HG02623 (cell line): ENCODE measurements around the gene PANX2.

Source experiments
- ATAC-seq: cut with Tn5 transposase; IDR thresholded peaks from one replicate; pipeline ENCODE4 v1.9.1; 2021; ENCODE audit warnings: moderate library complexity; ENCODE audit not compliant: unreplicated experiment

The PANX2 gene

DNA sequence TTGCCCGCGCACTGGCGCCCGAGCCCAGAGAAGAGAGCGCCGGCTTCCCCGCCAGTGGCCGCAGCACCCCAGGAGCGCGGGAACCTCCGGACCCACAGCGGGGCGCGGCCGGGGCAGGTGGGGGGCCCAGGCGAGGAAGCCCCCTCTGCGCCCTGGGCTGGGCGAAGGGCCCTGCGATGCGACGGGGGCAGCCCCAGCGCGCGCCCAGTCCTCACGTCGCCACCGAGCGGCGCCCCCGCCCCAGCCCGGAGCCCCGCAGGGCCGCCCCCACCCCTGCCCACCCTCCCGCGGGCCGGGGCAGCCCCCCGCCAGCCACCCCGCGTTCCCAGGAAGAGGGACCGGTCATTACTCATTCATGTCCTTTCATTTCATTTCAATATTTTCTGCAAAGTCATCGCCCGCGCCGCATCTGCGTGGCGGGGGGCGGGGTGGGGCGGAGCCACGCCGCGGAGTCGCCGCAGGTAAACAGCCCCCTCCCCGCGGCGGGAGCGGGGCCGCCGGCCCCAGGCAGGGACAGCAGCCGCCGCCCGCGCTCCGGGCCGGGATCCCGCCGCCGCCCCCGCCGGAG is 673 bp upstream of the PANX2 start:
- ATAC-seq = no peak

DNA sequence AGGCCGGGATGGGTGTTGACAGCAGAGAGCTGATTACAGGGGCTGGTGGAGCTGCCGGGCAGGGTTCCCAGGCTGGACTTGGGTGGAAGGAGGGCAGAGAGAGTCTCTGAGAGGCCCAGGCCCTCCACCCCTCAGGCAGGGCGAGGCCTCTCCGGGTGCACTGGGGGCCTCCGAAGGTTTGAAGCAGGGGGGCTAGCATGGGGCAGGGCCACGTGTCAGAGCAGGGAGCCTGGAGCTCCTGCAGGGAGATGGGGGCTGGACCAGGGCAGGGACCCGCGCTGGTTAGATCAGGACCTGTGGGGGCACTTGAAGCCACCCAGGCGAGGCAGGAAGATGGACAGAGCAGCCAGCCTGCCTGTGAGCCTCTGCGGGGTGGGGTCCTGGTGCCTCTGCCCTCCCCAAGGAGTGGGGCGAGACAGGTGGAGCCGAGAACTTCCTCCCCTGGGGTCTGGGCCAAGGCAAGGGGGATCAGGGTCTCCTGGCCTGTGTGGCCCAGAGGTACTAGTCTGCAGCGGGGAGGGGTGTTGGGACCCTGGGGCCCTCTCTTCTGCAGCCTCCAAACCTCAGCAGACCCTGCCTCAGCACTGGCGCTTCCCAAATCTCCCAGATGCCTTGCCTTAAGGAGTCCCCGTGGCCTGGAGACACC is 911 bp downstream of the PANX2 start:
- no peak for ATAC-seq

DNA sequence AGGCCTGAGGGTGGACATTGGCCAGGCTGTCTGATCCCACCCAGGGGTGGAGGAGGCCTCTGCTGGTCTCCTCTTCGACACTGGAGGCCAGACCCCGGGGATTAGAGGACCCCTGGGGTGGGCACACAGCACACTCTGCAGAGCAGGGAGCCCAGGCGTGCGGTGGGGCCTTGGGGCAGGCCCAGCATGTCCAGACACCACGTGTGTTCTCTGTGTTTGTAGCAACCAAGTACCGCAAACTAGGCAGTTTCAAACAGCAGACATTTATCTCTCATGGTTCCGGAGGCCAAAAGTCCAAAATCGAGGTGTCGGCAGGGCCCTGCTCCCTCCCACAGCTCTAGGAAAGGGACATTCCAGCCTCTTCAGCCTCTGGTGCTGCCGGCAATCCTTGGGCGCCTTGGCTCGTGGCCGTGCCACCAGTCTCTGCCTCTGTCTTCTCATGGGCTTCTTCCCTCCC is 1.5 kb downstream of the PANX2 start:
- no peak for ATAC-seq

DNA sequence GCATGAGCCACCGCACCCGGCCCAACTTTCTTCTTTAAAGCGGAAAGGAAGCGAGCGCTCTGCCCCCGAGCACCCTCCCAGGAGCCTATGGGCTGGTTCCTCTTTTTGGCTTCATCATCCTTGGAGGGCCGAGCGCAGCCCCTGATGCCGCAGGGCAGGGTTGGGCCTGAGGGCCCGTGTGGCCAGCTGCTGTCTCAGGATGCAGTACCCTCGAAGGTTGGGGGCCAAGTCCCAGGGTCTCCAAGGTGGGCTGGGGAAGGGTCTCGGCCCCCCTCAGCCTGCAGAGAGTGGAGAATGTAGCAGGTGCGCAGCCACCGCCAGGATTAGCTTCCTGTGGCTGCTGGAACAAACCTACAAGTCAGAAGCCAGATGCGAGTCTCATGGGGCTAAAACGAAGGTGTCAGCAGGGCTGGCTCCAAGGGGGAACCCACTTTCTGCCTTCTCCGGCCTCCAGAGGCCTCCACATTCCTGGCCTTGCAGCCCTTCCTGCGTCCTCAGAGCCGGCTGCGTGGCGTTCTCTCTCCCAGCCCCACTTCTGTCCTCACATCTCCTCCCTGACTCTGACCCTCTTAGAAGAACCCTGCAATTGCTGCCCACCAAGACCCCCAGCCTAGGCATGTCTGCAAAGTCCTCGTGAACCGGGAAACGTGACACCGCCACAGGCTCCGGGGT is 2.9 kb downstream of the PANX2 start:
- ATAC-seq = no peak

DNA sequence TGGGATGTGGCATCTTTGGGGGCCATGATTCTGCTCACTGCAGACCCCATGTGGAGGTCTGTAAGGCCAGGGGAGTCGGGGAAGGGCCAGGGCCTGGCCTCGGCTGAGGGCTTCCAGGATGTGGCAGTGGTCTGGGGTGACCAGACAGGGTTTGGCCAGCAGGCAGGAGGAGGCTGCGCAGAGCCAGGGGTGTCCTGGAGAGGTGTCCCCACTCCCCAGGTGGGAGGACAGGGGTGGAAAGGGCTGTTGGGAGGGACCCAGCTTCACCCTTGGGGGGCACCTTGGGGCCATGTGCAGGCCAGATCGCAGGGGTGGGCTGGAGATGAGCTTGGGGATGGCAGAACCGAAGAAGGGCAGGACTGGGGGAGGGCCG is 3.4 kb downstream of the PANX2 start:
- no peak for ATAC-seq

DNA sequence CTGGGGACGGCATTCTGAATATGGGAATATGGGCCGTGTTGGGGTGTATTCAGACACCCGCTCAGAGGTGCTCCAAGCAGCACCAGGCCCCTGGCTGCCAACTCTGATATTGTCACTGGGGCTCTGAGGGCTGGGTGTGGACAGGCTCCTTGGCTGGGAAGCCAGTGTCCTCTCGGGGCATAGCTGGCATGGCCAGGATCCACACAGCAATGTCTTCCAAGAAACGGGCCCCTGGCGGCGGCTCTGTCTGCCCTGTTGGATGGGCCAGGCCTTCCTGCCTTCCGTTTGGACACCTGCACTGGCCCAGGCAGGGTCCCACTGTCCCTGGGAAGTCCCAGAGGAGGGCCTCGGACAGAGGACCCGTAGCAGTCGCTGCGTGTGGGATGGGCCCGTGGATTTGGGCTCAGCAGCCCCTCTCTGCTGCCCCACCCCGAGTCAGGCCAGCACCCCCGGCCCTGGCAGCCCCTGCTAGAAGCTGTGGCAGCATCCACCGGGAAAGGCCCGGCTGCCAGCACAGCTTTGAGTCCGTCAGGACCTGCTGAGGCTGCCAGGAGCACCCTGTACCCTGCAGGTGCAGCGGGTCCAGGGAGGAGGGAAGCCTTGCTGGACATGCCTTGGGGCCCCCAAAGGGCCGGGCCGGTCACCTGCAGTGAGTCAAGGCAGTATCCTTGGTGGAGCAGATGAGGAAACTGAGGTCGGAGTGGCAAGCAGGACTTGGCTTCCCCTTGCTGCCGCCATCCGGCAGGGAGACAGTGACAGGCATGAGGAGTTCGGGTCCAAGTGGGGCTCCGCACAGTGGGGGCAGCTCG is 4.1 kb downstream of the PANX2 start:
- ATAC-seq = no peak

DNA sequence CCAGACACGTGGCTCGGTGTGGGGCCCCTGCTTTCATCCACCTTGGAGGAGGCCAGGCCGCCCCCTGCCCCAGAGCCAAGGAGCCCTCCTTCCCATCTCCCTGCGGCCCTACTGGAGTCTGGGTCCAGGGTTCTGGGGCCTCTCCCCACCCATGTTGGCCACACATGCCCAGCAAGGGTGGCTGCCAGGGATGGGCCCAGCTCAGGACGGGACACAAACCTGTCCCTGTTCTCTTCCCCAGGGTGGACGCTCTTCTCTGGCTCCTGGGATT is 4.6 kb downstream of the PANX2 start:
- ATAC-seq = no peak

DNA sequence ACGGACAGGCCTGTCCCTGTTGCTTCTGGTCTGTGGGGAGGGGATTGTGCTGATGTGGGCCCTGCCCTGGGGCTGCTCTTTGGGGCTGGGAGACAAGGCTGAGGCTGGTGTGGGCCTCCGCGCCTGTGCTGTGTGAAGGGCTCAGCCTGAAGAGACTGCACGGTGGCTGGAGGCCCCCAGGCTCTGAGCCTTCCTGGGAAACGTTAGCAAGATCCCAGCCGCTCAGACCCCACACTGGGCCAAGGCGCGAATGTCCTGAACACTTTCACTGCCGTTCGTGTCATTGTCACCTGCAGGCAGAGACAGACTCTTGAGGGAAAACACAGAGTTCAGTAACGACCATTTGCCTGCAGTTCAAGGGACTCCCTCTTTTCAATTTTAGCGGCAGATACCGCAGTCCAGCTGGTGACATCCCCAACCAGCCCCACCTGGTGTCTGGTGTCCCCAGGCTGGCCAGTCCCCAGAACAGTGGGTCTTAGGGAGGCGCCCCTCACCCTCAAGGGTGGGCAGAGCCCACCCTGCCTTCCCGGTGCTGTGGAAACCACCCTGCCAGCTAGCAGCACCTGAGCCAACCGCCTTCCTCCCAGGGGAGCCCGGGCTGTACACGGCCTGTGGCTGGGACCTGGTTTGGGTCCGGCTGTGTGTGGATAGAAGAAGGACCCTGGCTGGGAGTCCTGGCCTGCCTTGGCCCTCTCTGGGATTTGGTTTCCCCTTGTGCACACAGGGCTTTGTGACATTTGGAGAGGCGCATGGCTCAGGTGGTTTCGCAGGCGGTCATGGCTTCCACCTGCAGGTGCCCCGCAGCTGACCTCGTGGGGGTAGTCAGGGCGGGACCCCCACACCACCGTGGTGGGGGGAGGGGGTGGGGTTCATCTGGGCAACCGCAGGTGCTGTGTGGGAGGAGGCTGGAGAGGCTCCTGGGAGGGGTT is 5.7 kb downstream of the PANX2 start:
- ATAC-seq = no peak

DNA sequence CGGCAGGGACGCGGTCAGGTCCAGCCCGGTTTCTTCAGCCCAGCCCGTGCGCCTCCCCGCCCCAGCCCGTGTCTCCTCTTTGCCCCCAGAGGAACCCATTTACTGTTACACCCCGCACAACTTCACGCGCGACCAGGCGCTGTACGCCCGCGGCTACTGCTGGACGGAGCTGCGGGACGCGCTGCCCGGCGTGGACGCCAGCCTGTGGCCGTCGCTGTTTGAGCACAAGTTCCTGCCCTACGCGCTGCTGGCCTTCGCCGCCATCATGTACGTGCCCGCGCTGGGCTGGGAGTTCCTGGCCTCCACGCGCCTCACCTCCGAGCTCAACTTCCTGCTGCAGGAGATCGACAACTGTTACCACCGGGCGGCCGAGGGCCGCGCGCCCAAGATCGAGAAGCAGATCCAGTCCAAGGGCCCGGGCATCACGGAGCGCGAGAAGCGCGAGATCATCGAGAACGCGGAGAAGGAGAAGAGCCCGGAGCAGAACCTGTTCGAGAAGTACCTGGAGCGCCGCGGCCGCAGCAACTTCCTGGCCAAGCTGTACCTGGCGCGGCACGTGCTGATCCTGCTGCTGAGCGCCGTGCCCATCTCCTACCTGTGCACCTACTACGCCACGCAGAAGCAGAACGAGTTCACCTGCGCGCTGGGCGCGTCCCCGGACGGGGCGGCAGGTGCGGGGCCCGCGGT is 6.5 kb downstream of the PANX2 start:
- ATAC-seq = no peak

DNA sequence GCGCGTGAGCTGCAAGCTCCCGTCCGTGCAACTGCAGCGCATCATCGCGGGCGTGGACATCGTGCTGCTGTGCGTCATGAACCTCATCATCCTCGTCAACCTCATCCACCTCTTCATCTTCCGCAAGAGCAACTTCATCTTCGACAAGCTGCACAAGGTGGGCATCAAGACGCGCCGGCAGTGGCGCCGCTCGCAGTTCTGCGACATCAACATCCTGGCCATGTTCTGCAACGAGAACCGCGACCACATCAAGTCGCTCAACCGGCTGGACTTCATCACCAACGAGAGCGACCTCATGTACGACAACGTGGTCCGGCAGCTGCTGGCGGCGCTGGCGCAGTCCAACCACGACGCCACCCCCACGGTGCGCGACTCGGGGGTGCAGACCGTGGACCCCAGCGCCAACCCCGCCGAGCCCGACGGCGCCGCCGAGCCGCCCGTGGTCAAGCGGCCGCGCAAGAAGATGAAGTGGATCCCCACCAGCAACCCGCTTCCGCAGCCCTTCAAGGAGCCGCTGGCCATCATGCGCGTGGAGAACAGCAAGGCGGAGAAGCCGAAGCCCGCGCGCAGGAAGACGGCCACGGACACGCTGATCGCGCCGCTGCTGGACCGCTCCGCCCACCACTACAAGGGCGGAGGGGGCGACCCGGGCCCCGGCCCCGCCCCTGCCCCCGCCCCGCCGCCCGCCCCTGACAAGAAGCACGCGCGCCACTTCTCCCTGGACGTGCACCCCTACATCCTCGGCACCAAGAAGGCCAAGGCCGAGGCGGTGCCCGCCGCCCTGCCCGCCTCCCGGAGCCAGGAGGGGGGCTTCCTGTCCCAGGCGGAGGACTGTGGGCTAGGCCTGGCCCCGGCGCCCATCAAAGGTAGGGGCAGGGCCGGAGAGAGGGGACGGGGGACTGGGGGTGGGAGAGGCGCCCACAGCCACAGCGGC is 7.3 kb downstream of the PANX2 start:
- ATAC-seq = no peak

DNA sequence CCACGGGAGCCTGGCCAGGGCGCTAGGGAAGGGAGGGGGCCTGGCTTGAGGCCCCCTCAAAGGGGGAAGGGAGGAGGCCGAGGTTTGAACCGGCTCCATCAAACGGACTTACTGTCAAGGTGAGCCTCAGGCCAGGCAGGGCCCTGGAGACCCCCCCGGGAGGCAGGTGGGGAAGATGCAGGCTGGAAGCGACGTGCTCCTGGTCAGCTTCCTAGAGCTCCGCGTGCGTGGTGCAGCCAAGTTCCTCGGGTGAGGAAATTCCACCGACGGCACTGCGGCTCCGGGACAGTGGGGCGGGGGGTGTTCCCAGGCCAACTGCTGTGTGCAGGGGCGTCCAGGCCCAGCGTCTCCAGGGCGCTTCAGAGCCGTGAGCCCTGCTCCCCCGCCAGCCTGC is 7.9 kb downstream of the PANX2 start:
- no peak for ATAC-seq

DNA sequence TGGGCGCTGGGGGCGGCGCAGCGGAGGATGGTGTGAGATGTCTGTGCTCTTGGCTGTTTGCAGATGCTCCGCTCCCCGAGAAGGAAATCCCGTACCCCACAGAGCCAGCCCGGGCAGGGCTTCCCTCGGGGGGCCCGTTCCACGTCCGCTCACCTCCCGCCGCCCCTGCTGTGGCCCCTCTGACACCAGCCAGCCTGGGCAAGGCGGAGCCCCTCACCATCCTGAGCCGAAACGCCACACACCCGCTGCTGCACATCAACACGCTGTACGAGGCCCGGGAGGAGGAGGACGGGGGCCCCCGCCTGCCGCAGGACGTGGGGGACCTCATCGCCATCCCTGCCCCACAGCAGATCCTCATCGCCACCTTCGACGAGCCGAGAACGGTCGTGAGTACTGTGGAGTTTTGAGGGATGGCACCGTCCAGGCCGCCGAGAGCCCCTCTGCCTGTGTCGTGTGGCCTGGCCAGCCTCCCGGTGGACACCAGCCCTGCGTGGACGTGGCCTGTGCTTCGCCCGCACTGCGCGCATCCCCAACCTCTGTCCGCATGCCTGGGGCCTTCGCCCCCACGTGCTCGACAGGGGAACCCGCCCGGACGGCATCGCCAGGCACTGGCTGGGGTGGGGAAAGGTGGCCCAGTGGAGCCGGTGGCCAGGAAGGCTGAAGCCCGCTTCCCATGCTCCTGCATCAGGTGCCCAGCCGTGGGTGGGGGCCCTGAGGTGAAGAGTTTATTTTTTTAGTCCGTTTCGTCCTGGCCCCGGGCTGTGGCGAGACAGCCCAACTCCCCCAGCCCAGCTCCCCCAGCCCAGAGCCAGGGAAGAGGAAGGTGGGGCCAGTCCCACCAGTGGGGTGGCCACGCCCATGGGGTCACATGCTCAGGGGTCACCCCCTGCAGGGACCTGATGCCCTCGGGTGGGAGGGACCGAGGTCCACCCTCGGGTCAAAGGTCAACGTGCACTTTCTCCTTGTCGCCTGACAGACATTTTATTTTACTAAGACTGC is 8.6 kb downstream of the PANX2 start:
- no peak for ATAC-seq

DNA sequence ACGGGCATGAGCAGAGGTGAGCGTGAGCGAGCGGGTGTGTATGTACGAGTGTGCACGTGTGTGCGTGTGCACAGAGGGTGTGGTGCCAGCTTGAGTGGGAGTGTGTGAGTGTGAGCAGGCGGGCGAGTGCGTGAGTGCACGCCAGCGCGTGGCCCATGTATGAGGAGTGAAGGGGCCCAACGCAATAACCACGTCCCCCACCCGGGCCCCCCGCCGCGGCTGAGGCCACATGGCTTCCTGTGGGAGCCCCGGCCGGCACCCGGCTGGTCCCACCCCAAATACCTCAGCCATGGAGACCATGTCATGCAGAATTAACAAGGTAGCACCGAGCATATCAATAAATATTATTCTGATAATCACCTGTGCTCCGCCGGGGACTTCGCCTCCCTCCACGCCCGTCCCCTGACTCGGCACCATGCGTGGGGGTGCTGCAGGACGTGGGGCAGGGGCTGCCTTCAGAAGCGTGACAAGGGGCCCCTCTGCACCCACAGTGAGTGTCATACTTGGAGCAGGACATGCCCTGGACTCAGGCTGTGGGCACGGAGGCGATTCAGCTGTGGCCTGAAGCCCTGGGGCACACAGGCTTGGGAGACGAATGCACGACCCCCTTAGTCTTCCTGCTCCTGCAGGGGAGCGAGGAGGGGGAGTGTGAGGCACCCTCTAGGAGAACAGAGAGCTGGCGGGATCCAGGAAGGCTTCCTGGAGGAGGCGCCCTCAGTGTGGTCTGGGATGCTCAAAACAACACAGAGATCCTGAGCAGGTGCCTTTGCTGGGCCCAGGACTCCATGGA is 9.6 kb downstream of the PANX2 start:
- no peak for ATAC-seq

DNA sequence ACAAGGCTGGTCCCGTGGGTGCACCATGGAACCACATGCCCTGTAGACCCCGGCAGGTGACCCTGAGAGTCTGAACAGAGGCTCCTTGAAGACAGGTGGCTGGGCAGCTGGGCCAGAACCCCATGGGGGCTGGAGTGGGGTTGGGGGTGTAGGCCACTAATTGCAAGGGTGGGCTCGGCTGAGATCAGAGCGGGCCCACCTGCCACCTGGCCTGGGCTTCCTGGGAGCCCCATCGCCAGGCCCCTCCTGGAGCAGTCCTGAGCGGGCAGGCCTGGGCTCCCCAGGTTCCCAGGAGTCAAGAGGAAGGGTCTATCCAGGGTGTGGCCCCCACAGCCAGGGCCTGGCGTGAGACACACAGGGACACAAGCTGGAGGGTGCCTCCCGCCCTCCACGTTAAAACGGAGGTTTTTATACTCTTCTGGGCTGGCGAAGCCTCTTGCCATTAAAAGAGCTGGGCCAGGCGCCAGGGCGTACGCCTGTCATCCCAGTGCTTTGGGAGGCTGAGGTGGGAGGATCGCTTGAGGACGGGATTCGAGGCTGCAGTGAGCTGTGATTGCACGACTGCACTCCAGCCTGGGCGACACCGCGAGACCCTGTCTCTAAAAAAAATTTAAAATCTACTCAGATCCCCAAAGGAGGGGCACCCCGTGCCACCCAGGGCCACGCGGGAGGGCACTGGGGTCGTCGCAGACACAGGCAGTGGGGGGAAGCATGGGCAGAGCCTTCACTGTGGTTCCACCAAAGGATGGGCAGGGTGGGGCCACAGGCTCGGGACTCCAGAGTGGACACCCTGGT is 10.4 kb downstream of the PANX2 start:
- ATAC-seq = no peak

DNA sequence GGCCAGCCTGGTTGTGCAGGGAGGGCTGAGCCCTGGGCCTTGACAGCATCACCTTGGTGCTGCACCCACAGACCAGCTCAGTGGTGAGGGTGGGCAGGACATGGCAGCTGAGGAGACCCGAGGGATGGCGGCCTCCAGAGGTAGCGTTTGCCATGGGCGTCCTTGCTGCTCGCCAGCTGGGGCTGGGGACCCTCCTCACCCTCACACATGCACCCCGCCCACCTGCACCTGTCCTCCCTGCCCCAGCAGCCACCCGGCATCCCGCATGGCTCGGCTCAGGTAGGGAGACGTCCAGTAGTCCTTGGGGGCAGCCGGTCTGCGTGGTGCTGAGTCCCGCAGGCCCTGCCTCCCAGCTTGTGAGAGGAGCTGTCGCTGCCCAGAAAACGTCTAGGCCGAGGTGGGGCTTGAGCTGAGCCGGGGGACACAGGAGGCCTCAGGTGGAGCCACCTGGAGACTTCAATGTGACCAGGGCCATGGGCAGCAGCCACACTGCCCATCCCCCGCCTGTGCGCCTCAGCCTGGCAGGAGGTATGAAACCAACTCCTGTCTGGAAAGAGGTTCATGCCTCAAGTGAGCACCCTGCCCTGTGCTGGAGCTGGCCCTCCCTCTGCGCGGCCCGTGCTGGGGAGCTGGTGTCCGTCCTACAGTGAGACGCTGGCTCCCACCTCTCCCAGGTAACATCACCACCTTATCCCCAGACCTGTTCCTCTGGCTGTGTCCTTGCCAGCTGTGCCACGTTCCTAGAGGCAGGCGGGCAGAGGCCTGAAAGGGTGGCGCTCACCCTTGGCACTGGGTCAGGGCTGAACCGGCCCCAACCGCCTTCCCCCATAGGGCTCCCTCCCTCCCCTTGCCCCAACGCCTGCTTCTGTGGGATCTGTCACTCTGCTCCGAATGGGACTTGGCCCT is 11.9 kb downstream of the PANX2 start:
- ATAC-seq = no peak
